H9 (cell line): ENCODE measurements around the gene EVL. TPM values are rescaled to one million over a fixed set of nuclear protein-coding genes. Genes with fewer than 3 reads are reported as not detected.
"Not testable (repeated sequence)": the region's sequence is repeated elsewhere in the genome, so short reads cannot be mapped to it uniquely, and the experiment has no call there.

Experiments used
- DNase-seq: peaks from one replicate; pipeline ENCODE4 v3.0.0-alpha.2; 2017
- H2AFZ ChIP-seq: one replicate; pipeline ENCODE4 v1.6.1; 2013; ENCODE audit warnings: mild to moderate bottlenecking, low read length, control low read depth, moderate library complexity
- H2AK5ac ChIP-seq: 2 replicates; pipeline ENCODE4 v1.6.1; 2013; ENCODE audit warnings: low read length, control low read depth, mixed read lengths; ENCODE audit not compliant: insufficient read length
- H2BK120ac ChIP-seq: one replicate; pipeline ENCODE4 v1.6.1; 2013; ENCODE audit warnings: low read depth, mild to moderate bottlenecking, low read length, control low read depth, inconsistent platforms; ENCODE audit not compliant: poor library complexity, severe bottlenecking
- H2BK12ac ChIP-seq: 2 replicates; pipeline ENCODE4 v1.6.1; 2013; ENCODE audit warnings: low read length, control low read depth, mixed read lengths, low read depth; ENCODE audit not compliant: insufficient read length
- H2BK15ac ChIP-seq: 2 replicates; pipeline ENCODE4 v1.6.1; 2013; ENCODE audit warnings: low read depth, low read length, control low read depth
- H2BK20ac ChIP-seq: one replicate; pipeline ENCODE4 v1.6.1; 2013; ENCODE audit warnings: low read depth, mild to moderate bottlenecking, low read length, control low read depth, inconsistent platforms; ENCODE audit not compliant: poor library complexity, severe bottlenecking
- H2BK5ac ChIP-seq: 2 replicates; pipeline ENCODE4 v1.6.1; 2013; ENCODE audit warnings: low read length, control low read depth, mixed read lengths; ENCODE audit not compliant: insufficient read length
- H3K14ac ChIP-seq: 2 replicates; pipeline ENCODE4 v1.6.1; 2013; ENCODE audit warnings: low read length, control low read depth; ENCODE audit not compliant: insufficient read depth
- H3K18ac ChIP-seq: 2 replicates; pipeline ENCODE4 v1.6.1; 2013; ENCODE audit warnings: low read depth, mild to moderate bottlenecking, mixed read lengths, low read length, control low read depth; ENCODE audit not compliant: insufficient read length
- H3K23ac ChIP-seq: 2 replicates; pipeline ENCODE4 v1.6.1; 2013; ENCODE audit warnings: low read length, control low read depth, mixed read lengths, low read depth; ENCODE audit not compliant: insufficient read length
- H3K23me2 ChIP-seq: 2 replicates; pipeline ENCODE4 v1.6.1; 2013; ENCODE audit warnings: low read depth, mild to moderate bottlenecking, mixed read lengths, low read length, control low read depth; ENCODE audit not compliant: insufficient read length, poor library complexity, severe bottlenecking
- H3K27ac ChIP-seq: 2 replicates; pipeline ENCODE4 v1.5.1; 2013; ENCODE audit warnings: low read length, control low read depth, mixed read lengths, low read depth; ENCODE audit not compliant: insufficient read length
- H3K27me3 ChIP-seq: 2 replicates; pipeline ENCODE4 v1.6.1; 2013; ENCODE audit warnings: low read length, control low read depth, inconsistent platforms; ENCODE audit not compliant: insufficient read depth
- H3K4ac ChIP-seq: 2 replicates; pipeline ENCODE4 v1.6.1; 2013; ENCODE audit warnings: low read depth, mild to moderate bottlenecking, control low read depth, inconsistent platforms, low read length, moderate library complexity
- H3K4me1 ChIP-seq: 2 replicates; pipeline ENCODE4 v1.6.1; 2013; ENCODE audit warnings: low read length, control low read depth, inconsistent platforms; ENCODE audit not compliant: insufficient read depth
- H3K4me2 ChIP-seq: 2 replicates; pipeline ENCODE4 v1.6.1; 2013; ENCODE audit warnings: low read length, control low read depth, mixed read lengths; ENCODE audit not compliant: insufficient read length, insufficient read depth
- H3K56ac ChIP-seq: 2 replicates; pipeline ENCODE4 v1.6.1; 2013; ENCODE audit warnings: low read depth, mild to moderate bottlenecking, mixed read lengths, low read length, control low read depth; ENCODE audit not compliant: insufficient read length
- H3K79me1 ChIP-seq: 2 replicates; pipeline ENCODE4 v1.6.1; 2013; ENCODE audit warnings: low read depth, mild to moderate bottlenecking, moderate library complexity, low read length, control low read depth, inconsistent platforms; ENCODE audit not compliant: insufficient read depth, poor library complexity, severe bottlenecking
- H3K79me2 ChIP-seq: 2 replicates; pipeline ENCODE4 v1.6.1; 2013; ENCODE audit warnings: low read length, control low read depth, inconsistent platforms; ENCODE audit not compliant: insufficient read depth
- H3K9ac ChIP-seq: 2 replicates; pipeline ENCODE4 v1.6.1; 2013; ENCODE audit warnings: low read length, control low read depth, mixed read lengths; ENCODE audit not compliant: insufficient read length; ENCODE audit errors: extremely low read depth
- H3K9me3 ChIP-seq: one replicate; pipeline ENCODE4 v1.6.1; 2013; ENCODE audit warnings: low read depth, low read length, inconsistent platforms; ENCODE audit not compliant: control insufficient read depth
- H3T11ph ChIP-seq: one replicate; pipeline ENCODE4 v1.6.1; 2013; ENCODE audit warnings: mild to moderate bottlenecking, low read length, control low read depth, inconsistent platforms
- H4K20me1 ChIP-seq: one replicate; pipeline ENCODE4 v1.6.1; 2013; ENCODE audit not compliant: control insufficient read depth, insufficient read length, insufficient read depth
- H4K5ac ChIP-seq: 2 replicates; pipeline ENCODE4 v1.6.1; 2013; ENCODE audit warnings: low read depth, mild to moderate bottlenecking, mixed read lengths, low read length, control low read depth; ENCODE audit not compliant: insufficient read length
- H4K8ac ChIP-seq: replicated peaks from 2 replicates; pipeline ENCODE4 v1.6.1; 2013; ENCODE audit warnings: low read length, control low read depth, mixed read lengths, low read depth; ENCODE audit not compliant: insufficient read length
- H4K91ac ChIP-seq: 2 replicates; pipeline ENCODE4 v1.6.1; 2013; ENCODE audit warnings: low read depth, mild to moderate bottlenecking, moderate library complexity, mixed read lengths, low read length, control low read depth; ENCODE audit not compliant: insufficient read length
- H3K27ac Mint-ChIP-seq, 3 experiments: 2 replicates in 2 of 3; 3 replicates in 1 of 3; pipeline ENCODE4 v1.8.0; 2020 to 2021; ENCODE audit warnings: mixed read lengths in 3 of 3, mild to moderate bottlenecking in 1 of 3, moderate library complexity in 1 of 3
- H3K27me3 Mint-ChIP-seq: 2 replicates; pipeline ENCODE4 v1.8.0; 2021; ENCODE audit warnings: low read depth, mild to moderate bottlenecking, moderate library complexity, mixed read lengths
- H3K36me3 Mint-ChIP-seq, 3 experiments: 2 replicates in 2 of 3; 3 replicates in 1 of 3; pipeline ENCODE4 v1.8.0; 2020 to 2021; ENCODE audit warnings: low read depth in 3 of 3, mixed read lengths in 3 of 3; ENCODE audit not compliant: insufficient read depth in 1 of 3
- H3K4me1 Mint-ChIP-seq, 2 experiments: 2 replicates each; pipeline ENCODE4 v1.8.0; 2020; ENCODE audit warnings: mixed read lengths in 2 of 2
- H3K4me3 Mint-ChIP-seq, 2 experiments: 2 replicates in 1 of 2; 3 replicates in 1 of 2; pipeline ENCODE4 v1.8.0; 2020 to 2021; ENCODE audit warnings: mild to moderate bottlenecking in 2 of 2, mixed read lengths in 2 of 2, moderate library complexity in 1 of 2
- H3K9me3 Mint-ChIP-seq, 2 experiments: 2 replicates in 1 of 2; 3 replicates in 1 of 2; pipeline ENCODE4 v1.8.0; 2020; ENCODE audit warnings: mild to moderate bottlenecking in 2 of 2, mixed read lengths in 2 of 2, moderate library complexity in 1 of 2
- WGBS: extraction: QIAGEN DNeasy Blood & Tissue Kit; methylation state at CpG from one replicate; pipeline ENCODE4 v1.1.7; 2013; ENCODE audit warnings: missing lambda C conversion rate, low lambda C conversion rate, mixed read lengths; ENCODE audit not compliant: insufficient read length; ENCODE audit errors: extremely low coverage; 5-methylcytosine and 5-hydroxymethylcytosine counted together
- total RNA-seq: library from RNA; stranded (reverse); gene quantifications from 2 replicates; pipeline ENCODE4 v1.2.1, GENCODE V29; 2021
- TF ChIP-seq, protein P1 (sequence below): fragments of 200-600 bp; sonication (generic); conservative IDR thresholded peaks from 3 replicates; pipeline ENCODE4 v1.8.0; 2021; ENCODE audit warnings: antibody characterized with exemption, mild to moderate bottlenecking

Gene EVL
- total RNA-seq, 1 experiment from 2014 or later = 53.2 TPM

GRCh38 chr14:100178691-100179090, 113.5 kb downstream of the EVL start:
- H3K9me3 Mint-ChIP-seq = peaks cover 3 to 7% of the 10 kb centered on the region in 2 experiments; a peak in 4 of 5 replicates
- Histone ChIP-seq H3K18ac (no peak overlapping the region), H3K23ac (no peak overlapping the region), H3K56ac (no peak overlapping the region), H3K9me3 (no peaks in the 10 kb centered on the region), H3K23me2 (peaks cover 5% of the 10 kb centered on the region), H2AFZ (no peak overlapping the region), H3K9ac (no peak overlapping the region), H3K27me3 (no peaks in the 10 kb centered on the region), H4K5ac (no peak overlapping the region), H3K79me1 (no peaks in the 10 kb centered on the region), H2BK5ac (no peak overlapping the region), H3K4me1 (no peaks in the 10 kb centered on the region), H4K20me1 (no peaks in the 10 kb centered on the region), H3T11ph (no peak overlapping the region), H4K8ac (no peak overlapping the region), H3K27ac (no peak overlapping the region), H2BK15ac (no peak overlapping the region), H3K14ac (no peak overlapping the region), H2BK12ac (no peak overlapping the region), H2BK20ac (no peak overlapping the region), H2BK120ac (no peak overlapping the region), H2AK5ac (no peak overlapping the region), H4K91ac (no peak overlapping the region), H3K4ac (no peak overlapping the region), H3K79me2 (no peaks in the 10 kb centered on the region), H3K4me2 (no peak overlapping the region)
- DNase-seq = no peak
- no peak overlapping the region for H3K27ac Mint-ChIP-seq
- peaks cover 0 to 4% (median 0%) of the 10 kb centered on the region in 3 experiments; a peak in 1 of 7 replicates for H3K36me3 Mint-ChIP-seq
- no CpG with 5 or more reads among the region's 7 CpGs for whole genome bisulfite sequencing
- H3K4me1 Mint-ChIP-seq = no peaks in the 10 kb centered on the region
- H3K27me3 Mint-ChIP-seq = peaks cover 6% of the 10 kb centered on the region
- H3K4me3 Mint-ChIP-seq = no peak overlapping the region
- TF ChIP-seq, protein P1, sequence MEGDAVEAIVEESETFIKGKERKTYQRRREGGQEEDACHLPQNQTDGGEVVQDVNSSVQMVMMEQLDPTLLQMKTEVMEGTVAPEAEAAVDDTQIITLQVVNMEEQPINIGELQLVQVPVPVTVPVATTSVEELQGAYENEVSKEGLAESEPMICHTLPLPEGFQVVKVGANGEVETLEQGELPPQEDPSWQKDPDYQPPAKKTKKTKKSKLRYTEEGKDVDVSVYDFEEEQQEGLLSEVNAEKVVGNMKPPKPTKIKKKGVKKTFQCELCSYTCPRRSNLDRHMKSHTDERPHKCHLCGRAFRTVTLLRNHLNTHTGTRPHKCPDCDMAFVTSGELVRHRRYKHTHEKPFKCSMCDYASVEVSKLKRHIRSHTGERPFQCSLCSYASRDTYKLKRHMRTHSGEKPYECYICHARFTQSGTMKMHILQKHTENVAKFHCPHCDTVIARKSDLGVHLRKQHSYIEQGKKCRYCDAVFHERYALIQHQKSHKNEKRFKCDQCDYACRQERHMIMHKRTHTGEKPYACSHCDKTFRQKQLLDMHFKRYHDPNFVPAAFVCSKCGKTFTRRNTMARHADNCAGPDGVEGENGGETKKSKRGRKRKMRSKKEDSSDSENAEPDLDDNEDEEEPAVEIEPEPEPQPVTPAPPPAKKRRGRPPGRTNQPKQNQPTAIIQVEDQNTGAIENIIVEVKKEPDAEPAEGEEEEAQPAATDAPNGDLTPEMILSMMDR = no peak

GRCh38 chr14:100180671-100181070, 115.4 kb downstream of the EVL start:
- not testable (repeated sequence) for H3K79me1 ChIP-seq, H3K9me3 Mint-ChIP-seq, H3K27ac Mint-ChIP-seq, H4K5ac ChIP-seq, H4K20me1 ChIP-seq, H2BK15ac ChIP-seq, H3K4me2 ChIP-seq, H3K9me3 ChIP-seq, H3K18ac ChIP-seq, H3K14ac ChIP-seq, H3K23me2 ChIP-seq, H3K56ac ChIP-seq, H2BK120ac ChIP-seq, H3K79me2 ChIP-seq, H3K4me1 Mint-ChIP-seq, H3K4me3 Mint-ChIP-seq, H4K91ac ChIP-seq, H2BK5ac ChIP-seq, H3K9ac ChIP-seq, H3T11ph ChIP-seq, H3K4me1 ChIP-seq, H3K27me3 ChIP-seq, H2AFZ ChIP-seq, H3K27ac ChIP-seq, H2BK12ac ChIP-seq, DNase-seq, H3K23ac ChIP-seq, H3K36me3 Mint-ChIP-seq, H3K27me3 Mint-ChIP-seq, H4K8ac ChIP-seq, H3K4ac ChIP-seq, H2AK5ac ChIP-seq, H2BK20ac ChIP-seq
- no CpG with 5 or more reads among the region's 30 CpGs for WGBS
